ENCODE data around the gene DNAAF2.

Gene DNAAF2

GRCh38 chr14:49583629-49584028 is 51.4 kb downstream of the DNAAF2 start:
- no peak for TF ChIP-seq CTCF (IDR thresholded peaks at IDR 0.05; ENCODE audit: low read depth, low read length, missing control alignments)
- H3K36me3 ChIP-seq (replicated peaks) = peaks cover 33% of the 10 kb centered on the region
- H3K27me3 ChIP-seq (replicated peaks) = no peaks in the 10 kb centered on the region
- no peak for DNase-seq
- peak overlapping the region; percentile 99 for H3K4me3 ChIP-seq (ENCODE audit: low read depth, low read length)
- in situ Hi-C loops (cut with HindIII; ENCODE audit: low pct_ligation_motif_present, low sequenced_read_pairs) = no loop called here
- no peak overlapping the region for H3K27ac ChIP-seq

- Histone ChIP-seq H3K27me3 (replicated peaks) (no peaks in the 10 kb centered on the region), H3K36me3 (replicated peaks) (peaks cover 35% of the 10 kb centered on the region), H3K27ac (no peak overlapping the region), H3K4me3 (ENCODE audit: low read depth, low read length) (no peak overlapping the region)
- in situ Hi-C loops (cut with HindIII; ENCODE audit: low pct_ligation_motif_present, low sequenced_read_pairs) = no loop called here
- no peak for TF ChIP-seq CTCF (IDR thresholded peaks at IDR 0.05; ENCODE audit: low read depth, low read length, missing control alignments)
- no peak for DNase-seq
Observed at GRCh38 chr14:49582113-49582977, 52.7 kb downstream of the DNAAF2 start.

GRCh38 chr14:49581209-49582112 is 53.6 kb downstream of the DNAAF2 start:
- H3K4me3 ChIP-seq (ENCODE audit: low read depth, low read length) = no peak overlapping the region
- no peaks in the 10 kb centered on the region for H3K27me3 ChIP-seq (replicated peaks)
- H3K36me3 ChIP-seq (replicated peaks) = peaks cover 41% of the 10 kb centered on the region
- H3K27ac ChIP-seq = no peak overlapping the region
- no peak for TF ChIP-seq CTCF (IDR thresholded peaks at IDR 0.05; ENCODE audit: low read depth, low read length, missing control alignments)
- in situ Hi-C loops (cut with HindIII; ENCODE audit: low pct_ligation_motif_present, low sequenced_read_pairs) = no loop called here
- DNase-seq = no peak

GRCh38 chr14:49579841-49580240 is 55.2 kb downstream of the DNAAF2 start:
- TF ChIP-seq CTCF (IDR thresholded peaks at IDR 0.05; ENCODE audit: low read depth, low read length, missing control alignments) = no peak
- Histone ChIP-seq H3K36me3 (replicated peaks) (peaks cover 31% of the 10 kb centered on the region), H3K27me3 (replicated peaks) (no peaks in the 10 kb centered on the region), H3K4me3 (ENCODE audit: low read depth, low read length) (no peak overlapping the region), H3K27ac (no peak overlapping the region)
- no peak for DNase-seq
- in situ Hi-C loops (cut with HindIII; ENCODE audit: low pct_ligation_motif_present, low sequenced_read_pairs) = no loop called here

GRCh38 chr14:49578141-49578540 is 56.9 kb downstream of the DNAAF2 start:
- no peaks in the 10 kb centered on the region for H3K27me3 ChIP-seq (replicated peaks)

More at GRCh38 chr14:49578141-49578540, 56.9 kb downstream of the DNAAF2 start:
- in situ Hi-C loops (cut with HindIII; ENCODE audit: low pct_ligation_motif_present, low sequenced_read_pairs) = no loop called here
- no peak for TF ChIP-seq CTCF (IDR thresholded peaks at IDR 0.05; ENCODE audit: low read depth, low read length, missing control alignments)
- Histone ChIP-seq H3K36me3 (replicated peaks) (peaks cover 19% of the 10 kb centered on the region), H3K27ac (no peak overlapping the region), H3K4me3 (ENCODE audit: low read depth, low read length) (no peak overlapping the region)
- DNase-seq = no peak
